H1 (cell line): ENCODE data around the gene B3GALT6. TPM values are rescaled to one million over a fixed set of nuclear protein-coding genes. Genes with fewer than 3 reads are reported as not detected.

Experiments
- ATF2 ChIP-seq: IDR thresholded peaks from 2 replicates; pipeline ENCODE4 v1.6.1; 2012; ENCODE audit warnings: low read length, inconsistent platforms
- CHD2 ChIP-seq: IDR thresholded peaks from 2 replicates; pipeline ENCODE4 v1.6.1; 2012; ENCODE audit warnings: low read length, improper control_type of control experiment
- GTF2F1 ChIP-seq: IDR thresholded peaks from 2 replicates; pipeline ENCODE4 v1.6.1; 2012; ENCODE audit warnings: low read depth, low read length, improper control_type of control experiment, borderline replicate concordance
- POLR2A ChIP-seq, 2 experiments: IDR thresholded peaks; 1 replicate in 1 of 2; 2 replicates in 1 of 2; pipeline ENCODE4 v1.6.1; 2011; ENCODE audit warnings: low read depth in 2 of 2, low read length in 2 of 2, mild to moderate bottlenecking in 2 of 2; ENCODE audit errors: control extremely low read depth in 1 of 2
- ZNF274 ChIP-seq: IDR thresholded peaks from 2 replicates; pipeline ENCODE4 v1.7.0; 2012; ENCODE audit warnings: low read length, borderline replicate concordance; ENCODE audit errors: extremely low read depth
- polyA plus RNA-seq, 7 experiments: library from polyadenylated mRNA; depleted of rRNA in 3 of 7; stranded (reverse) in 5 of 7; unstranded in 2 of 7; fragments of >200 nt in 5 of 7; fragments of 200-250 nt in 2 of 7; gene quantifications; 1 replicate in 5 of 7; 2 replicates in 1 of 7; 4 replicates in 1 of 7; pipeline versions ENCODE4 v1.2.1 to v1.2.3, GENCODE V29; 2011 to 2013; ENCODE audit warnings: missing spikeins in 2 of 7, mixed read lengths in 2 of 7
- total RNA-seq: library from RNA; stranded (reverse); fragmentation: NEBNext Ultra II Directional; extraction: Animal tissue kit (Norgen Biotek cat#: 25700); gene quantifications from 2 replicates; pipeline ENCODE4 v1.2.1, GENCODE V29; 2021
- TF ChIP-seq, protein P1 (sequence below), 3 experiments: IDR thresholded peaks; 1 replicate in 2 of 3; 2 replicates in 1 of 3; pipeline versions ENCODE4 v1.5.1 to v1.6.1; 2011; ENCODE audit warnings: low read length in 3 of 3, mild to moderate bottlenecking in 3 of 3, inconsistent platforms in 2 of 3, low read depth in 1 of 3, moderate library complexity in 1 of 3; ENCODE audit not compliant: insufficient read depth in 1 of 3; ENCODE audit errors: control extremely low read depth in 1 of 3
- TF ChIP-seq, protein P2 (sequence below): IDR thresholded peaks from 2 replicates; pipeline ENCODE4 v1.6.1; 2012; ENCODE audit warnings: inconsistent platforms

The B3GALT6 gene
- total and polyA plus RNA-seq, 2 of the 8 experiments (the other 6 are each of a cell fraction or from before 2014, with no cell fraction given), result 18.4 to 20.4 TPM

DNA sequence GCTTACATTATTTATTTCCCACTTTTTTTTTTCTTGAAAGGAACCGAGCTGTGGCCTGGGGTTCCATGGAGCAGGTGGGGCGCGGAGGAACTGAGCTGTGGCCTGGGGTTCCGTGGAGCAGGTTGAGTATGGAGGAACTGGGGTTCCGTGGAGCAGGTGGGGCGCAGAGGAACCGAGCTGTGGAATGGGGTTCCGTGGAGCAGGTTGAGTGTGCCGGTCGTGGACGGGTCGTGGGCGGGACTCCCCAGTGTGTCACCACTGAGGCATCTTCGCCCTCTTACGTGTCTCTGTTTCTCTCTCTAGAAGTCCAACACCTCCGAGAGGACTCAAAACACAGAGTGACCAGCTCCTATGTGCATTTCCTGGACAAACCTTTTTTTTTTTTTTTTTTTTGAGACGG, 47.0 kb downstream of the B3GALT6 start (continued):
- TF ChIP-seq GTF2F1 (no peak), ZNF274 (no peak), POLR2A (IDR thresholded peaks at IDR 0.05; ENCODE audit: control extremely low read depth in 1 of 2, low read depth in 2 of 2, low read length in 2 of 2) (no peak), ATF2 (no peak), CHD2 (no peak)
- TF ChIP-seq, protein P1, sequence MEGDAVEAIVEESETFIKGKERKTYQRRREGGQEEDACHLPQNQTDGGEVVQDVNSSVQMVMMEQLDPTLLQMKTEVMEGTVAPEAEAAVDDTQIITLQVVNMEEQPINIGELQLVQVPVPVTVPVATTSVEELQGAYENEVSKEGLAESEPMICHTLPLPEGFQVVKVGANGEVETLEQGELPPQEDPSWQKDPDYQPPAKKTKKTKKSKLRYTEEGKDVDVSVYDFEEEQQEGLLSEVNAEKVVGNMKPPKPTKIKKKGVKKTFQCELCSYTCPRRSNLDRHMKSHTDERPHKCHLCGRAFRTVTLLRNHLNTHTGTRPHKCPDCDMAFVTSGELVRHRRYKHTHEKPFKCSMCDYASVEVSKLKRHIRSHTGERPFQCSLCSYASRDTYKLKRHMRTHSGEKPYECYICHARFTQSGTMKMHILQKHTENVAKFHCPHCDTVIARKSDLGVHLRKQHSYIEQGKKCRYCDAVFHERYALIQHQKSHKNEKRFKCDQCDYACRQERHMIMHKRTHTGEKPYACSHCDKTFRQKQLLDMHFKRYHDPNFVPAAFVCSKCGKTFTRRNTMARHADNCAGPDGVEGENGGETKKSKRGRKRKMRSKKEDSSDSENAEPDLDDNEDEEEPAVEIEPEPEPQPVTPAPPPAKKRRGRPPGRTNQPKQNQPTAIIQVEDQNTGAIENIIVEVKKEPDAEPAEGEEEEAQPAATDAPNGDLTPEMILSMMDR (IDR thresholded peaks at IDR 0.05; ENCODE audit: control extremely low read depth in 1 of 3, insufficient read depth in 1 of 3, low read depth in 1 of 3, low read length in 3 of 3), result no peak
- TF ChIP-seq, protein P2, sequence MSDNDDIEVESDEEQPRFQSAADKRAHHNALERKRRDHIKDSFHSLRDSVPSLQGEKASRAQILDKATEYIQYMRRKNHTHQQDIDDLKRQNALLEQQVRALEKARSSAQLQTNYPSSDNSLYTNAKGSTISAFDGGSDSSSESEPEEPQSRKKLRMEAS, result no peak
